SK-N-SH (cell line): Measurements from ENCODE around the gene TMCC2. TPM values are rescaled to one million over a fixed set of nuclear protein-coding genes. Genes with fewer than 3 reads are reported as not detected.

Source experiments
- CTCF ChIA-PET: fragments of 300-600, 350-600 bp; formaldehyde crosslinking; extraction: SDS; loops from one replicate; lab custom pipeline; 2021; lab: Yijun Ruan, JAX
- POLR2A ChIA-PET: fragments of 350-600 bp; sonication (Branson Sonifier 250); formaldehyde crosslinking; extraction: SDS; loops from one replicate; lab custom pipeline; 2020; ENCODE audit warnings: antibody characterized with exemption, inconsistent platforms; lab: Yijun Ruan, JAX
- DNase-seq: peaks from one replicate; pipeline ENCODE4 v3.0.0; 2012
- H2AFZ ChIP-seq: fragments of 200-600 bp; sonication (generic); 2 replicates; pipeline ENCODE4 v1.8.1; 2016; ENCODE audit warnings: antibody characterized with exemption, mild to moderate bottlenecking, low read depth
- H3F3A ChIP-seq: fragments of 200-600 bp; sonication (generic); replicated peaks from 2 replicates; pipeline ENCODE3; 2016; ENCODE audit warnings: antibody characterized with exemption, mild to moderate bottlenecking; ENCODE audit not compliant: insufficient read depth
- H3K27ac ChIP-seq, 2 experiments: fragments of 200-500 bp in 1 of 2; fragments of 200-600 bp in 1 of 2; sonication (Bioruptor generic) in 1 of 2; sonication (generic), shearing (Covaris generic) in 1 of 2; 2 replicates each; pipeline versions ENCODE4 v1.5.1 to v1.6.1; 2014 to 2016; ENCODE audit warnings: low read depth in 2 of 2, inconsistent platforms in 1 of 2, low read length in 1 of 2, mild to moderate bottlenecking in 1 of 2, mixed read lengths in 1 of 2
- H3K27me3 ChIP-seq: fragments of 200-600 bp; sonication (generic), shearing (Covaris generic); 2 replicates; pipeline ENCODE4 v1.6.1; 2016; ENCODE audit warnings: mixed run types; ENCODE audit not compliant: insufficient read depth
- H3K36me3 ChIP-seq, 2 experiments: fragments of 200-500 bp in 1 of 2; fragments of 200-600 bp in 1 of 2; sonication (Bioruptor generic) in 1 of 2; sonication (generic) in 1 of 2; replicated peaks in 1 of 2; 2 replicates each; pipeline versions ENCODE3 to v1.5.1; 2014 to 2016; ENCODE audit warnings: low read length in 1 of 2, mild to moderate bottlenecking in 1 of 2; ENCODE audit not compliant: insufficient read depth in 2 of 2, control insufficient read depth in 1 of 2
- H3K4me1 ChIP-seq, 2 experiments: fragments of 200-500 bp in 1 of 2; fragments of 200-600 bp in 1 of 2; sonication (Bioruptor generic) in 1 of 2; sonication (generic), shearing (Covaris generic) in 1 of 2; 2 replicates each; pipeline versions ENCODE4 v1.5.1 to v1.6.1; 2014 to 2016; ENCODE audit warnings: low read depth in 1 of 2, low read length in 1 of 2, mixed run types in 1 of 2; ENCODE audit not compliant: insufficient read depth in 2 of 2, control insufficient read depth in 1 of 2
- H3K4me2 ChIP-seq: fragments of 200-600 bp; sonication (generic), shearing (Covaris generic); 2 replicates; pipeline ENCODE4 v1.6.1; 2017; ENCODE audit warnings: mixed run types
- H3K4me3 ChIP-seq, 2 experiments: fragments of 200-500 bp in 1 of 2; fragments of 200-600 bp in 1 of 2; sonication (Bioruptor generic) in 1 of 2; sonication (generic), shearing (Covaris generic) in 1 of 2; 2 replicates each; pipeline versions ENCODE4 v1.5.1 to v1.8.1; 2014 to 2016; ENCODE audit warnings: low read depth in 2 of 2, inconsistent platforms in 1 of 2, low read length in 1 of 2, mild to moderate bottlenecking in 1 of 2, mixed read lengths in 1 of 2, moderate library complexity in 1 of 2
- H3K79me2 ChIP-seq: fragments of 200-600 bp; sonication (generic); 2 replicates; pipeline ENCODE4 v1.8.1; 2017; ENCODE audit warnings: mild to moderate bottlenecking; ENCODE audit not compliant: insufficient read depth
- H3K9ac ChIP-seq: fragments of 200-600 bp; sonication (generic); 2 replicates; pipeline ENCODE4 v1.6.1; 2017; ENCODE audit warnings: mixed run types
- H3K9me2 ChIP-seq: fragments of 200-600 bp; sonication (generic); 2 replicates; pipeline ENCODE4 v1.6.1; 2017; ENCODE audit warnings: mixed run types
- H3K9me3 ChIP-seq: fragments of 200-600 bp; sonication (generic); 2 replicates; pipeline ENCODE4 v1.6.1; 2017; ENCODE audit warnings: mixed run types, mild to moderate bottlenecking, moderate library complexity
- H4K20me1 ChIP-seq: fragments of 200-600 bp; sonication (generic); 2 replicates; pipeline ENCODE4 v1.6.1; 2017; ENCODE audit warnings: mild to moderate bottlenecking, mixed run types; ENCODE audit not compliant: insufficient read depth
- CHD2 ChIP-seq: fragments of 150-350 bp; IDR thresholded peaks from 2 replicates; pipeline ENCODE4 v1.6.1; 2018; ENCODE audit warnings: low read length; ENCODE audit not compliant: partially characterized antibody
- ELF1 ChIP-seq: IDR thresholded peaks from 2 replicates; pipeline ENCODE4 v1.4.0; 2012
- EP300 ChIP-seq, 2 experiments: IDR thresholded peaks; 2 replicates each; pipeline versions ENCODE4 v1.4.0 to v1.6.1; 2012; ENCODE audit warnings: borderline replicate concordance in 1 of 2, low read depth in 1 of 2, low read length in 1 of 2
- EZH2phosphoT487 ChIP-seq: fragments of 200-600 bp; sonication (generic); IDR thresholded peaks from 2 replicates; pipeline ENCODE4 v1.6.1; 2017; ENCODE audit warnings: low read depth, mixed run types, mild to moderate bottlenecking, antibody characterized with exemption, moderate library complexity, borderline replicate concordance
- FOXJ3 ChIP-seq: sonication (generic); formaldehyde crosslinking; IDR thresholded peaks from 2 replicates; pipeline ENCODE4 v1.5.1; 2020; ENCODE audit warnings: mild to moderate bottlenecking, missing genetic modification reagents
- FOXM1 ChIP-seq: IDR thresholded peaks from 2 replicates; pipeline ENCODE4 v1.4.0; 2012; ENCODE audit warnings: low read depth, mild to moderate bottlenecking
- IRF3 ChIP-seq: fragments of 150-350 bp; IDR thresholded peaks from 2 replicates; pipeline ENCODE4 v1.6.1; 2016; ENCODE audit warnings: mild to moderate bottlenecking, low read depth, low read length
- JUND ChIP-seq: IDR thresholded peaks from 2 replicates; pipeline ENCODE4 v1.4.0; 2012
- MEF2A ChIP-seq: IDR thresholded peaks from 2 replicates; pipeline ENCODE4 v1.4.0; 2012; ENCODE audit warnings: low read depth, borderline replicate concordance
- NFIC ChIP-seq: IDR thresholded peaks from 2 replicates; pipeline ENCODE4 v1.4.0; 2012; ENCODE audit warnings: borderline replicate concordance
- NRF1 ChIP-seq: IDR thresholded peaks from 2 replicates; pipeline ENCODE4 v1.6.1; 2012; ENCODE audit warnings: low read depth, mild to moderate bottlenecking, low read length
- RAD21 ChIP-seq: IDR thresholded peaks from 2 replicates; pipeline ENCODE4 v1.6.1; 2012; ENCODE audit warnings: mild to moderate bottlenecking, low read length
- RXRA ChIP-seq: IDR thresholded peaks from 2 replicates; pipeline ENCODE4 v1.4.0; 2012; ENCODE audit warnings: low read depth, mild to moderate bottlenecking, borderline replicate concordance
- SIN3A ChIP-seq: IDR thresholded peaks from 2 replicates; pipeline ENCODE4 v1.6.1; 2012; ENCODE audit warnings: low read depth, mild to moderate bottlenecking, low read length, moderate library complexity, borderline replicate concordance
- SMC3 ChIP-seq: IDR thresholded peaks from 2 replicates; pipeline ENCODE4 v1.6.1; 2012; ENCODE audit warnings: low read depth, low read length, improper control_type of control experiment
- TCF12 ChIP-seq: IDR thresholded peaks from 2 replicates; pipeline ENCODE4 v1.4.0; 2012
- TEAD4 ChIP-seq: IDR thresholded peaks from 2 replicates; pipeline ENCODE4 v1.4.0; 2012; ENCODE audit warnings: mild to moderate bottlenecking, borderline replicate concordance; ENCODE audit not compliant: insufficient read depth
- YY1 ChIP-seq: IDR thresholded peaks from 2 replicates; pipeline ENCODE4 v1.4.0; 2012; ENCODE audit warnings: low read depth, mild to moderate bottlenecking
- WGBS: methylation state at CpG from one replicate; pipeline ENCODE4 v1.1.6; 2017; ENCODE audit warnings: low lambda C conversion rate; 5-methylcytosine and 5-hydroxymethylcytosine counted together
- polyA plus RNA-seq, 3 experiments: library from polyadenylated mRNA; depleted of rRNA; stranded (reverse); fragments of >200 nt; gene quantifications; 2 replicates each; pipeline ENCODE4 v1.2.3, GENCODE V29; 2012
- TF ChIP-seq, protein P1 (sequence below): fragments of 200-600 bp; sonication (generic); IDR thresholded peaks from 2 replicates; pipeline ENCODE4 v1.6.1; 2017; ENCODE audit warnings: antibody characterized with exemption, mild to moderate bottlenecking, moderate library complexity
- TF ChIP-seq, protein P2 (sequence below): IDR thresholded peaks from 2 replicates; pipeline ENCODE4 v1.4.0; 2012; ENCODE audit warnings: low read depth, borderline replicate concordance

The TMCC2 gene
- polyA plus RNA-seq, 1 of the 3 experiments (the other 2 are of a cell fraction), result 6.0 TPM

GRCh38 chr1:205250699-205251098, 23.0 kb downstream of the TMCC2 start:
- Histone ChIP-seq H3K4me3 (no peak overlapping the region), H3K9me2 (no peaks in the 10 kb centered on the region), H3K36me3 (no peaks in the 10 kb centered on the region), H3F3A (no peaks in the 10 kb centered on the region), H3K79me2 (no peaks in the 10 kb centered on the region), H3K9ac (no peak overlapping the region), H2AFZ (no peak overlapping the region), H3K27me3 (no peaks in the 10 kb centered on the region), H4K20me1 (no peaks in the 10 kb centered on the region), H3K4me2 (no peak overlapping the region), H3K4me1 (peaks cover 7 to 20% of the 10 kb centered on the region in 2 experiments; a peak in 1 of 4 replicates), H3K9me3 (no peaks in the 10 kb centered on the region), H3K27ac (no peak overlapping the region)
- CTCF ChIA-PET, result interaction anchor here (1.2 to 2.1 kb wide), 6 partner anchors 21 to 261 kb away, joined by 3 to 7 read pairs (median 6); no protein-coding TSS in a partner anchor
- whole genome bisulfite sequencing, result 45% methylated on average over 3 of the region's 6 CpGs
- TF ChIP-seq, protein P1, sequence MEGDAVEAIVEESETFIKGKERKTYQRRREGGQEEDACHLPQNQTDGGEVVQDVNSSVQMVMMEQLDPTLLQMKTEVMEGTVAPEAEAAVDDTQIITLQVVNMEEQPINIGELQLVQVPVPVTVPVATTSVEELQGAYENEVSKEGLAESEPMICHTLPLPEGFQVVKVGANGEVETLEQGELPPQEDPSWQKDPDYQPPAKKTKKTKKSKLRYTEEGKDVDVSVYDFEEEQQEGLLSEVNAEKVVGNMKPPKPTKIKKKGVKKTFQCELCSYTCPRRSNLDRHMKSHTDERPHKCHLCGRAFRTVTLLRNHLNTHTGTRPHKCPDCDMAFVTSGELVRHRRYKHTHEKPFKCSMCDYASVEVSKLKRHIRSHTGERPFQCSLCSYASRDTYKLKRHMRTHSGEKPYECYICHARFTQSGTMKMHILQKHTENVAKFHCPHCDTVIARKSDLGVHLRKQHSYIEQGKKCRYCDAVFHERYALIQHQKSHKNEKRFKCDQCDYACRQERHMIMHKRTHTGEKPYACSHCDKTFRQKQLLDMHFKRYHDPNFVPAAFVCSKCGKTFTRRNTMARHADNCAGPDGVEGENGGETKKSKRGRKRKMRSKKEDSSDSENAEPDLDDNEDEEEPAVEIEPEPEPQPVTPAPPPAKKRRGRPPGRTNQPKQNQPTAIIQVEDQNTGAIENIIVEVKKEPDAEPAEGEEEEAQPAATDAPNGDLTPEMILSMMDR, result no peak
- TF ChIP-seq FOXJ3, result no peak
- no peak for TF ChIP-seq FOXM1
- TF ChIP-seq SIN3A, result no peak
- TF ChIP-seq NRF1, result no peak
- TF ChIP-seq NFIC, result no peak
- no peak for TF ChIP-seq EP300 (IDR thresholded peaks at IDR 0.05; ENCODE audit: borderline replicate concordance in 1 of 2, low read depth in 1 of 2, low read length in 1 of 2)
- TF ChIP-seq IRF3, result no peak
- no peak for TF ChIP-seq CHD2
- TF ChIP-seq MEF2A, result no peak
- TF ChIP-seq, protein P2, sequence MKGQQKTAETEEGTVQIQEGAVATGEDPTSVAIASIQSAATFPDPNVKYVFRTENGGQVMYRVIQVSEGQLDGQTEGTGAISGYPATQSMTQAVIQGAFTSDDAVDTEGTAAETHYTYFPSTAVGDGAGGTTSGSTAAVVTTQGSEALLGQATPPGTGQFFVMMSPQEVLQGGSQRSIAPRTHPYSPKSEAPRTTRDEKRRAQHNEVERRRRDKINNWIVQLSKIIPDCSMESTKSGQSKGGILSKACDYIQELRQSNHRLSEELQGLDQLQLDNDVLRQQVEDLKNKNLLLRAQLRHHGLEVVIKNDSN, result no peak
- no peak for TF ChIP-seq TCF12
- no peak for TF ChIP-seq EZH2phosphoT487
- TF ChIP-seq RAD21, result no peak
- no peak for TF ChIP-seq ELF1
- TF ChIP-seq JUND, result no peak
- TF ChIP-seq SMC3, result no peak
- no peak for TF ChIP-seq RXRA
- no peak for TF ChIP-seq YY1
- no peak for TF ChIP-seq TEAD4
- POLR2A ChIA-PET, result no interaction called here
- no peak for DNase-seq
